GM12801 (cell line): ENCODE results near the gene DIP2C.

Source experiments
- CTCF ChIP-seq: IDR thresholded peaks from one replicate; pipeline ENCODE4 v1.5.1; 2011; ENCODE audit warnings: control low read depth; ENCODE audit not compliant: insufficient read length; ENCODE audit errors: extremely low read depth

DIP2C gene

GRCh38 chr10:525565-526315 is 163.7 kb downstream of the DIP2C start:
- TF ChIP-seq CTCF, result no peak

DNA sequence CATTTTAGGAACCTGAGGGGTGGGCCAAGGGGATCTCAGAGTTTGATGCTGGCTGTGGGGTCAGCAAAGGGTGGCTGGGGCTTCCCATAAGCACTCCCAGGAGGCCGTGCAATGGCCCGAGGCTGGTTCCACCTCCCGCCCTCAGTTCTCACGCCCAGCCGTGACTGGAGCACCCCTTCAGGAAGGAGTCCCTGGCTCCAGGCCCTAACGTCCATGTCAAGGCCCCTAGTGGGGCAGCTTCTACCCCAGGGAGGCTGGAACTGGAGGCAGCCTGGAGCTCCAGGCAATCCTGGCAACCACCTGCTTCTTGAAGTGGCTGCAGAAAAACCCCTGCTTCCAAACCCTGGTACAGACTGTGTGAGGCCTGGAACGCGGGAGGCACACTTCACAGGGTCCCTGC is 165.5 kb downstream of the DIP2C start:
- TF ChIP-seq CTCF, result no peak

GRCh38 chr10:522350-522749 is 167.1 kb downstream of the DIP2C start:
- no peak for TF ChIP-seq CTCF

DNA sequence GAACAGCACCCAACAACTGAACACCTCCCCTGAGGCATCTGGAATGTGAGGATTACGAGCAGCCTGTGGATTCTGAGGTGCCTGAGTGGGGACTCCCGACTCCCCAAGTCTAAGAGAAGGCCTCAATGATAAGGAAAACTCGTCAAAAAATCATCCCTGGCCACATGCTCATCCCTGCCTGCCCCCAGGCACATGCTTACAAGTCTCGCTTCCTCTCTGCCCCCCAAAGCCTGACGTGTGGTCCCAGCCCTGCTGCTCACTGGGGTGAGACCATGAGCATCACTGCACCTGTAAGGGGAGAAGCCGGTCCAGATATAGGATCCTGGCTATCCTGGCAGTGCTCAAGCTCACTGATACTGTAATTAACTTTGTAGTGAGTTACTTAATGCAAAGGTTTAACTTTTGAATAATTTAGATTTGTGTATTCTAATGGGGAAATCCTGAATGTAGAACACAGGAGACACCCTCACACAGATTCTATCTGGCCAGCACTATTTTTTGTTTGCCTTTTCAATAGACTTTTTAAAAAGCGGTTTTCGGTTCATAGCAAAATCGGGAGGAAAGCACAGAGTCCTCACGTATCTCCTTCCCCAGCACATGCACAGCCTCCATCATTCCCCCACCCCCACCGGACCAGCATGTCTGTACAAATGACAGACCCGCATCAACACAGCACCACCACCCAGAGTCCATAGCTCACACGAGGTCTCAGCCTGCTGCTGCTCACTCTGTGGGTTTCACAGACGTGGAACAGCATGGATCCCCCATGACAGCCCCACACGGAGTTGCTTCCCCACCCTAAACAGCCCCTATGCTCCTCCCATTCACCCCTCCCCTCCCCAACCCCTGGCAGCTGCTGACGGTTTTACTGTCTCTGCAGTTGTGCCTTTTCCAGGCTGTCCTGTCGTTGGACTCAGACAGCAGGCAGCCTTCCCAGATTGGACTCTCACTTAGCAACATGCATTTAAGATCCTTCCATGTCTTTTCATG is 167.9 kb downstream of the DIP2C start:
- TF ChIP-seq CTCF, result no peak

- no peak for TF ChIP-seq CTCF
Measured at GRCh38 chr10:520402-520787, 169.1 kb downstream of the DIP2C start.

GRCh38 chr10:519716-520401 is 169.6 kb downstream of the DIP2C start:
- TF ChIP-seq CTCF, result no peak

GRCh38 chr10:519055-519715 is 170.3 kb downstream of the DIP2C start:
- no peak for TF ChIP-seq CTCF
